ENCODE measurements around the gene MRPL9. TPM values are rescaled to one million over a fixed set of nuclear protein-coding genes. Genes with fewer than 3 reads are reported as not detected.

The MRPL9 gene
- total and polyA plus RNA-seq, 2 experiments from 2014 or later, result 89.0 to 126 TPM

DNA sequence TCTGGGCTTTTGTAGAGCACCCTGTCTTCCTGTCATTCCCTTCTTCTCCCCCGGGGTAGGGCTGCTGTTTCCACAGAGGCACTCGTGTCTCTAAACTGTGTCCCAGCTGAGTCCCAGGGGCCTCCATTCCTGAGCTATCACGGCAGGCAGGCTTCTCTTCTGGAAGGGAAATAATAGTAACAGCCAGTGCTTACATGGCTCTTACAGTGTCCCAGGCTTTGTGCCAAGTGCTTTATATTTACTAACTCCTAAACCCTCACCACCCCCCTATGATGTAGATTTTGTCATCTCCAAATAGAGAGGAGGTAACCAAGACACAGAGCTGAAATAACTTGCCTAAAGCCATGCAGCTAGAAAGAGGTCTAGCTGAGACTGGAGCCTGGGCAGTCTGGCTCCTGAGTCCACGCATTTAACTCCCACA, 45.3 kb downstream of the MRPL9 start (continued):
- TF ChIP-seq, protein P1, sequence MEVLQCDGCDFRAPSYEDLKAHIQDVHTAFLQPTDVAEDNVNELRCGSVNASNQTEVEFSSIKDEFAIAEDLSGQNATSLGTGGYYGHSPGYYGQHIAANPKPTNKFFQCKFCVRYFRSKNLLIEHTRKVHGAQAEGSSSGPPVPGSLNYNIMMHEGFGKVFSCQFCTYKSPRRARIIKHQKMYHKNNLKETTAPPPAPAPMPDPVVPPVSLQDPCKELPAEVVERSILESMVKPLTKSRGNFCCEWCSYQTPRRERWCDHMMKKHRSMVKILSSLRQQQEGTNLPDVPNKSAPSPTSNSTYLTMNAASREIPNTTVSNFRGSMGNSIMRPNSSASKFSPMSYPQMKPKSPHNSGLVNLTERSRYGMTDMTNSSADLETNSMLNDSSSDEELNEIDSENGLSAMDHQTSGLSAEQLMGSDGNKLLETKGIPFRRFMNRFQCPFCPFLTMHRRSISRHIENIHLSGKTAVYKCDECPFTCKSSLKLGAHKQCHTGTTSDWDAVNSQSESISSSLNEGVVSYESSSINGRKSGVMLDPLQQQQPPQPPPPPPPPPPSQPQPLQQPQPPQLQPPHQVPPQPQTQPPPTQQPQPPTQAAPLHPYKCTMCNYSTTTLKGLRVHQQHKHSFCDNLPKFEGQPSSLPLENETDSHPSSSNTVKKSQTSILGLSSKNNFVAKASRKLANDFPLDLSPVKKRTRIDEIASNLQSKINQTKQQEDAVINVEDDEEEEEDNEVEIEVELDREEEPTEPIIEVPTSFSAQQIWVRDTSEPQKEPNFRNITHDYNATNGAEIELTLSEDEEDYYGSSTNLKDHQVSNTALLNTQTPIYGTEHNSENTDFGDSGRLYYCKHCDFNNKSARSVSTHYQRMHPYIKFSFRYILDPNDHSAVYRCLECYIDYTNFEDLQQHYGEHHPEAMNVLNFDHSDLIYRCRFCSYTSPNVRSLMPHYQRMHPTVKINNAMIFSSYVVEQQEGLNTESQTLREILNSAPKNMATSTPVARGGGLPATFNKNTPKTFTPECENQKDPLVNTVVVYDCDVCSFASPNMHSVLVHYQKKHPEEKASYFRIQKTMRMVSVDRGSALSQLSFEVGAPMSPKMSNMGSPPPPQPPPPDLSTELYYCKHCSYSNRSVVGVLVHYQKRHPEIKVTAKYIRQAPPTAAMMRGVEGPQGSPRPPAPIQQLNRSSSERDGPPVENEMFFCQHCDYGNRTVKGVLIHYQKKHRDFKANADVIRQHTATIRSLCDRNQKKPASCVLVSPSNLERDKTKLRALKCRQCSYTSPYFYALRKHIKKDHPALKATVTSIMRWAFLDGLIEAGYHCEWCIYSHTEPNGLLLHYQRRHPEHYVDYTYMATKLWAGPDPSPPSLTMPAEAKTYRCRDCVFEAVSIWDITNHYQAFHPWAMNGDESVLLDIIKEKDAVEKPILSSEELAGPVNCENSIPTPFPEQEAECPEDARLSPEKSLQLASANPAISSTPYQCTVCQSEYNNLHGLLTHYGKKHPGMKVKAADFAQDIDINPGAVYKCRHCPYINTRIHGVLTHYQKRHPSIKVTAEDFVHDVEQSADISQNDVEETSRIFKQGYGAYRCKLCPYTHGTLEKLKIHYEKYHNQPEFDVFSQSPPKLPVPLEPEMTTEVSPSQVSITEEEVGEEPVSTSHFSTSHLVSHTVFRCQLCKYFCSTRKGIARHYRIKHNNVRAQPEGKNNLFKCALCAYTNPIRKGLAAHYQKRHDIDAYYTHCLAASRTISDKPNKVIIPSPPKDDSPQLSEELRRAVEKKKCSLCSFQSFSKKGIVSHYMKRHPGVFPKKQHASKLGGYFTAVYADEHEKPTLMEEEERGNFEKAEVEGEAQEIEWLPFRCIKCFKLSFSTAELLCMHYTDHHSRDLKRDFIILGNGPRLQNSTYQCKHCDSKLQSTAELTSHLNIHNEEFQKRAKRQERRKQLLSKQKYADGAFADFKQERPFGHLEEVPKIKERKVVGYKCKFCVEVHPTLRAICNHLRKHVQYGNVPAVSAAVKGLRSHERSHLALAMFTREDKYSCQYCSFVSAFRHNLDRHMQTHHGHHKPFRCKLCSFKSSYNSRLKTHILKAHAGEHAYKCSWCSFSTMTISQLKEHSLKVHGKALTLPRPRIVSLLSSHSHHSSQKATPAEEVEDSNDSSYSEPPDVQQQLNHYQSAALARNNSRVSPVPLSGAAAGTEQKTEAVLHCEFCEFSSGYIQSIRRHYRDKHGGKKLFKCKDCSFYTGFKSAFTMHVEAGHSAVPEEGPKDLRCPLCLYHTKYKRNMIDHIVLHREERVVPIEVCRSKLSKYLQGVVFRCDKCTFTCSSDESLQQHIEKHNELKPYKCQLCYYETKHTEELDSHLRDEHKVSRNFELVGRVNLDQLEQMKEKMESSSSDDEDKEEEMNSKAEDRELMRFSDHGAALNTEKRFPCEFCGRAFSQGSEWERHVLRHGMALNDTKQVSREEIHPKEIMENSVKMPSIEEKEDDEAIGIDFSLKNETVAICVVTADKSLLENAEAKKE (CRISPR knock-in tag; IDR thresholded peaks at IDR 0.05), result no peak
- TF ChIP-seq STAT1 (IDR thresholded peaks at IDR 0.05; ENCODE audit: unreplicated experiment), result no peak
- no peak for TF ChIP-seq ZNF114 (CRISPR knock-in tag; IDR thresholded peaks at IDR 0.05)
- no peak for TF ChIP-seq POLR2AphosphoS5 (IDR thresholded peaks at IDR 0.05; ENCODE audit: low read depth)
- TF ChIP-seq, protein P2, sequence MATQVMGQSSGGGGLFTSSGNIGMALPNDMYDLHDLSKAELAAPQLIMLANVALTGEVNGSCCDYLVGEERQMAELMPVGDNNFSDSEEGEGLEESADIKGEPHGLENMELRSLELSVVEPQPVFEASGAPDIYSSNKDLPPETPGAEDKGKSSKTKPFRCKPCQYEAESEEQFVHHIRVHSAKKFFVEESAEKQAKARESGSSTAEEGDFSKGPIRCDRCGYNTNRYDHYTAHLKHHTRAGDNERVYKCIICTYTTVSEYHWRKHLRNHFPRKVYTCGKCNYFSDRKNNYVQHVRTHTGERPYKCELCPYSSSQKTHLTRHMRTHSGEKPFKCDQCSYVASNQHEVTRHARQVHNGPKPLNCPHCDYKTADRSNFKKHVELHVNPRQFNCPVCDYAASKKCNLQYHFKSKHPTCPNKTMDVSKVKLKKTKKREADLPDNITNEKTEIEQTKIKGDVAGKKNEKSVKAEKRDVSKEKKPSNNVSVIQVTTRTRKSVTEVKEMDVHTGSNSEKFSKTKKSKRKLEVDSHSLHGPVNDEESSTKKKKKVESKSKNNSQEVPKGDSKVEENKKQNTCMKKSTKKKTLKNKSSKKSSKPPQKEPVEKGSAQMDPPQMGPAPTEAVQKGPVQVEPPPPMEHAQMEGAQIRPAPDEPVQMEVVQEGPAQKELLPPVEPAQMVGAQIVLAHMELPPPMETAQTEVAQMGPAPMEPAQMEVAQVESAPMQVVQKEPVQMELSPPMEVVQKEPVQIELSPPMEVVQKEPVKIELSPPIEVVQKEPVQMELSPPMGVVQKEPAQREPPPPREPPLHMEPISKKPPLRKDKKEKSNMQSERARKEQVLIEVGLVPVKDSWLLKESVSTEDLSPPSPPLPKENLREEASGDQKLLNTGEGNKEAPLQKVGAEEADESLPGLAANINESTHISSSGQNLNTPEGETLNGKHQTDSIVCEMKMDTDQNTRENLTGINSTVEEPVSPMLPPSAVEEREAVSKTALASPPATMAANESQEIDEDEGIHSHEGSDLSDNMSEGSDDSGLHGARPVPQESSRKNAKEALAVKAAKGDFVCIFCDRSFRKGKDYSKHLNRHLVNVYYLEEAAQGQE (IDR thresholded peaks at IDR 0.05; ENCODE audit: unreplicated experiment), result no peak
- TF ChIP-seq JUNB (IDR thresholded peaks at IDR 0.05; ENCODE audit: unreplicated experiment), result no peak
- no peak for TF ChIP-seq EZH2 (IDR thresholded peaks at IDR 0.05; ENCODE audit: low read depth, unreplicated experiment)
- no peak for TF ChIP-seq EZH2phosphoT487 (IDR thresholded peaks at IDR 0.05; ENCODE audit: unreplicated experiment)
- TF ChIP-seq CREB1 (CRISPR knock-in tag; IDR thresholded peaks at IDR 0.05; ENCODE audit: low read depth), result no peak
- TF ChIP-seq, protein P3, sequence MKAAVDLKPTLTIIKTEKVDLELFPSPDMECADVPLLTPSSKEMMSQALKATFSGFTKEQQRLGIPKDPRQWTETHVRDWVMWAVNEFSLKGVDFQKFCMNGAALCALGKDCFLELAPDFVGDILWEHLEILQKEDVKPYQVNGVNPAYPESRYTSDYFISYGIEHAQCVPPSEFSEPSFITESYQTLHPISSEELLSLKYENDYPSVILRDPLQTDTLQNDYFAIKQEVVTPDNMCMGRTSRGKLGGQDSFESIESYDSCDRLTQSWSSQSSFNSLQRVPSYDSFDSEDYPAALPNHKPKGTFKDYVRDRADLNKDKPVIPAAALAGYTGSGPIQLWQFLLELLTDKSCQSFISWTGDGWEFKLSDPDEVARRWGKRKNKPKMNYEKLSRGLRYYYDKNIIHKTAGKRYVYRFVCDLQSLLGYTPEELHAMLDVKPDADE (IDR thresholded peaks at IDR 0.05), result no peak
- no peak for TF ChIP-seq ZNF331 (CRISPR knock-in tag; IDR thresholded peaks at IDR 0.05; ENCODE audit: low read depth)
- TF ChIP-seq NANOG (IDR thresholded peaks at IDR 0.05; ENCODE audit: borderline replicate concordance), result no peak
